Measurements from ENCODE around the gene CLIP1.

GRCh38 chr12:122381021-122381420 lies 41.4 kb downstream of the CLIP1 start:
- TF ChIP-seq GATA2 (IDR thresholded peaks at IDR 0.05; ENCODE audit: low read depth, low read length) (no peak), GATA3 (IDR thresholded peaks at IDR 0.05; ENCODE audit: low read depth, low read length) (no peak)
